ENCODE data around the gene RPIA.

RPIA gene

DNA sequence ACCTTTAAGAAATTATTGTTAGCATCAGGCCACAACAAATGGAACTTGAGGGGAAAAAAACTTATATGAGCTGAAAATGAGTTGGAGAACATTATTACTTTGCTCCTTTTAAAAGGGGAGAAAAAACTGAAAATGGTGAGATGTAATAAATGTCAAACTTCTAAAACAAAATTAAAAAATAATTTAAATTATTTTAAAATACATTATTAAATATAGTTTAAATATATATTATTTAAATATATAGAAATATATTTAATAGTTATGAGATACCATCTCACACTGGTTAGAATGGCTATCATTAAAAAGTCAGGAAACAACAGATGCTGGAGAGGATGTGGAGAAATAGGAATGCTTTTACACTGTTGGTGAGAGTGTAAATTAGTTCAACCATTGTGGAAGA lies 28.9 kb downstream of the RPIA start:
- TF ChIP-seq, protein P1, sequence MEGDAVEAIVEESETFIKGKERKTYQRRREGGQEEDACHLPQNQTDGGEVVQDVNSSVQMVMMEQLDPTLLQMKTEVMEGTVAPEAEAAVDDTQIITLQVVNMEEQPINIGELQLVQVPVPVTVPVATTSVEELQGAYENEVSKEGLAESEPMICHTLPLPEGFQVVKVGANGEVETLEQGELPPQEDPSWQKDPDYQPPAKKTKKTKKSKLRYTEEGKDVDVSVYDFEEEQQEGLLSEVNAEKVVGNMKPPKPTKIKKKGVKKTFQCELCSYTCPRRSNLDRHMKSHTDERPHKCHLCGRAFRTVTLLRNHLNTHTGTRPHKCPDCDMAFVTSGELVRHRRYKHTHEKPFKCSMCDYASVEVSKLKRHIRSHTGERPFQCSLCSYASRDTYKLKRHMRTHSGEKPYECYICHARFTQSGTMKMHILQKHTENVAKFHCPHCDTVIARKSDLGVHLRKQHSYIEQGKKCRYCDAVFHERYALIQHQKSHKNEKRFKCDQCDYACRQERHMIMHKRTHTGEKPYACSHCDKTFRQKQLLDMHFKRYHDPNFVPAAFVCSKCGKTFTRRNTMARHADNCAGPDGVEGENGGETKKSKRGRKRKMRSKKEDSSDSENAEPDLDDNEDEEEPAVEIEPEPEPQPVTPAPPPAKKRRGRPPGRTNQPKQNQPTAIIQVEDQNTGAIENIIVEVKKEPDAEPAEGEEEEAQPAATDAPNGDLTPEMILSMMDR (conservative IDR thresholded peaks at IDR 0.05) = no peak
- no peak overlapping the region for H3K27ac ChIP-seq

DNA sequence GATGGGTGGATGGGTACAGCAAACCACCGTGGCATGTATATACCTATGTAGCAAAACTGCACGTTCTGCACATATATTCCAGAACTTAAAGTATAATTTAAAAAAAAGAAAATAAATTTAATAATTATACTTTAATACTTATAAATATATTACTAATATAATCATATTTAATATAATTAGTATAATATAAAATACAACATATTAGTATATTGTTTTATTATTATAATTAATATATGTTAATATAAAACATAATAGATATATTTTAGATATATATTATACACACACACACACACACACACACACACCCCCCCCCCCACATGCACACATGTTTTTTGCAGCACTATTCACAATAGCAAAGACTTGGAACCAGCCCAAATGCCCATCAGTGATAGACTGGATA lies 29.8 kb downstream of the RPIA start:
- TF ChIP-seq, protein P1 (conservative IDR thresholded peaks at IDR 0.05) = no peak
- no peak overlapping the region for H3K27ac ChIP-seq

DNA sequence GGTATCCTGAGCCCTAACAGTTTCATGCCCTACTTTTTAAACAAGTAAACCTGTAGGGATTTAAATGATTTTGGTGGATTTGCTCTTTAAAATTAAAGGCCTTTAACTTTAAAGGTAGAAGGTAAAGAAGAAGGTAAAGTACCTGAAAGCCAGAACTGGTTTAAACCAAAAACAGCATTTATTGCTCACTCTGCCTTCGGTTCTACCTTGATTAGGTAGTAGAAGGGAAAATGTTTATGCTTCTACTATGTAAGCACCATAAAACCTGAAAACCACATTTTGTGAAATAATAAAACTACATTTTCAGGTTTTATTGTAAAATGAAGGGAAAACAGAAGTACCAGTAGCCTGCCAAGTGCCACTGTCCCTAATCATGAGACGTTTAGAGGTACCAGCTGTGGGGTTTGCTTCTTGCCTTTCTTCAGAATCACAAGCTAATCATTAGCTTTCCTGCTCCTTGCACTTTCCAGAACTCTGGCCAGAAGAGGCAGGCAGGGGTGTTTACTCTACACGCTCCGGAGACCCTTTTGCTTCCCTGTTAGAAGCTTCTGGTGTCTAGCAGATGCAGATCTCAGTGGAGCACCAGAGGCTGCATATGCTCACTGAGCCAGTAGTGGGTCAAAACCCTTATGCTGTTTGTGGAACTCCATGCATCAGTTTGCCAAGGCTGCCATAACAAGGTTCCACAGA lies 33.3 kb downstream of the RPIA start:
- no peak overlapping the region for H3K27ac ChIP-seq
- TF ChIP-seq, protein P1 (conservative IDR thresholded peaks at IDR 0.05) = no peak

DNA sequence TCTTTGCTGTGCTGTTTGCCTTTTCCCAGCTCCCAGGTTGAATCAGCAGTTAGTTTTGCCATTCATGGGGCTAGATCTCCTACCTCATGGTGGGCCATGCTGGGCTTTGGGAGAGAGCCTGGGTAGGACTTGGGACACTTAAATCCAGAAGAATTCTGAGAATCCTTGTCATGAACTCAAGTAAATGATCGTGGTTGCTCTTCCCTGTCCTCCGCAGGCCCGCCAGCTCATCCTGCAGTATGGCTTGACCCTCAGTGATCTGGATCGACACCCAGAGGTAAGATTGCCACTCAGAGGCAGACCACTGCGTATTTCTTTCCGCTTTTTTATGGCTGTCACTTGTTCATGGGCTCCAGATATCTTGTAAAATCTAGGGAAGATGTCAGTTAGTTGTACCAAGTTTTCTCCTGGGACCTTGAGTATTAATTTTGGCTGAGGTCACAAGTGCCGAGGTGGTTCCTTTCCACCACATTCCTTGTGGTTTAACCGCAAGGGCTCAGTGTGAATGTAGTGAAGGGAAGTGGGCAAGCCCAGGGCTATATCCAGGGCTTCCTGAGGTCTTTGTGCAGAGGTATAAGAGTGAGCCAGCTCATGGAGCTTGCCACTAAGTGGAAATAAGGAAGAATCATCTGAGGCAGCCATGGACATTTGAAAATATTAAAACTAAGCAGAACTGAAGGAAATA lies 37.7 kb downstream of the RPIA start:
- TF ChIP-seq, protein P1 (conservative IDR thresholded peaks at IDR 0.05) = no peak
- H3K27ac ChIP-seq = no peak overlapping the region

DNA sequence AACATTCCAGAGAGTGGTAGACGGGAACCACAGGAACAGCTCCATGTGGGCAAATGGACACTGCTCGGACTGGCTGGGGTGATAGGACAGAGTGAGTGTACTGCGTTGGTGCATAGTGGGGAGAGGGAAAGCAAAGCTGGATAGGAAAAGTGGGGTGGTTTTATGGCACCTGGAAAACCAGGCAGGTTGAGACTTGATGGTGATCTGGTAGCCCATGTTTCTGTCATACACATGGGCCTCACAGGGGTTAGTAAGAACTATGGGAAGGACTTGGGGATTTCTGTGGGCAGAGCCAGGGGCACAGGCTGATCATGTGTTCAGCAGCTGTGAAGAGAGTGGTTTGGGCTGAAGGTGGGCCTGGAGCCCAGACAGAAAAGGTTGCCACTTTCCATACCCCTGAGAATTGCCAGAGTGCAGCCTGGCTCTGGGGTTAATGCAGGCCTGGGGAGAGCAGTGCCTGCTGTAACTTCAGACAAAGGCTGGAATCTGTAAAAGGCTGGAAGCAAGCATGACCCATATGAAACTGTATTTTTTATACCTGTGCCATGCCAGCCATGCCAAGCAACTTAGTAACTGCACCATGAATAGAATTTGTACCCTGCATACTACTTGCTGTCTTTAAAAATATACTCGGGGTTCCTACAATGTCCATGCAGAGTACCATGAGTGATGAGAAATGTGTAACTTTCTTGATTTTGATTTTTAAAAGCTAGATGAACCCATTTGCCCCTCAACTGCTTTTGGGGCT lies 41.9 kb downstream of the RPIA start:
- TF ChIP-seq, protein P1 (conservative IDR thresholded peaks at IDR 0.05) = no peak
- H3K27ac ChIP-seq = no peak overlapping the region

DNA sequence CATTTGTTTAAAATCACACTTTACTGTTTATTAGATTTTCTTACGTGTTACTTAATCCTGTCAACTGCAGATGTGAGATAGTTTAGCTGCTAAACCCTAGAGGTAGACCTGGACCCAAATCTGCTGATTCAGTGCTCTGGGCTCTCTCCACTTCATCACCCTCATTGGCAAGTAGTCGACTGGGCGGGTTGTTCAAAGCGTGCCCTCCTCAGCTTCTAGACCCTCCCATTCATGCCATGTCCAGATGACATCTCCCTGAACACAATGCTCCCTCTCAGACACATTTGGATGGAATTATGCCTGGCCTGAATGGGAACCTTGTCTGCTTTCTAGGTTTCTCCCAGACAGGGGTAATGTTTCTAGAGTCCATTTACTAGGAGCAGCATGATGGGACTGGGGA lies 43.7 kb downstream of the RPIA start:
- TF ChIP-seq, protein P1 (conservative IDR thresholded peaks at IDR 0.05) = no peak
- H3K27ac ChIP-seq = no peak overlapping the region

DNA sequence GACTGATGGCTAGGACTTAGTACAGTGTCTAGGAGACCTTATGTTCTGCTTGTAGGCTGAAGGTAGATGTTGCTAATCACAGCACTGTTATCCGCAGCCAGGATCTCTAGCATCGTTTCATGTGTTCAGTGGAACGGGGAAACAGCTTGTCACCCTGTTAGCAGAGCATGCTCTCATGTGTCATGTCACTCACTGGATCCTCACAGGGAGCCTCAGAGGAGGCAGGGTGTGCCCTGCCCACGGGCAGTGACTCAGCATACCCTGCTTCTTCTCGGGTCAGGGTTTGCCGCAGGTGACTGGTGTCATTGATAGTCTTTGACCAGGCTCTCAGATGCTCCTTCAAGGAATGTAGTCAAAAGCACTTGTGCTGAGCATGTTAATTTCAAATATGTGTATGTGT lies 44.4 kb downstream of the RPIA start:
- no peak overlapping the region for H3K27ac ChIP-seq
- TF ChIP-seq, protein P1 (conservative IDR thresholded peaks at IDR 0.05) = no peak

Measured in VCaP (cell line).